ENCODE data around the gene PSMD7. TPM values are rescaled to one million over a fixed set of nuclear protein-coding genes. Genes with fewer than 3 reads are reported as not detected.
"Not testable (repeated sequence)": the region's sequence is repeated elsewhere in the genome, so short reads cannot be mapped to it uniquely, and the experiment has no call there.

Gene PSMD7
- total RNA-seq, 1 donor = 94.9 TPM

DNA sequence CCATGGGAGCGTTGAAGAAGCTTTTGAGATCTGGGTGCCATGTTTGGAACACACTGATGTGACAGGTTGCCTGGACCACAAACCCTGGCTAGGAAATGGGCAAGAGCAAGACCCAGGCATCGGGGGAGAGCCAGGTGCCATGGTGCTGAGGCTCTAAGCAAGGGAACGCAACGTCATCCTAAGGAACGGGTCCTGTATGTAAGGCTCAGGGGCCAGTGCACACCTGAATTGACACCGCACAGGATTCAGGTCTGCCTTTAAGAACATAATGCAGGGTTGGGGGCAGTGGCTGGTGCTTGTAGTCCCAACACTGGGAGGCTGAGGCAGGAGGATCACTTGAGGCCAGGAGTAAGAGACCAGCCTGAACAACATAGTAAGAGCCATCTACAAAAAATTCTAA lies 10.8 kb downstream of the PSMD7 start:
- no peaks in the 10 kb centered on the region for H3K4me1 ChIP-seq (ENCODE audit: insufficient read depth, low read length)
- H3K27me3 ChIP-seq (ENCODE audit: insufficient read depth, low read length) = no peaks in the 10 kb centered on the region
- H3K4me3 ChIP-seq (ENCODE audit: low read length) = no peak overlapping the region
- H3K9me3 ChIP-seq (ENCODE audit: low read depth, low read length) = no peaks in the 10 kb centered on the region

DNA sequence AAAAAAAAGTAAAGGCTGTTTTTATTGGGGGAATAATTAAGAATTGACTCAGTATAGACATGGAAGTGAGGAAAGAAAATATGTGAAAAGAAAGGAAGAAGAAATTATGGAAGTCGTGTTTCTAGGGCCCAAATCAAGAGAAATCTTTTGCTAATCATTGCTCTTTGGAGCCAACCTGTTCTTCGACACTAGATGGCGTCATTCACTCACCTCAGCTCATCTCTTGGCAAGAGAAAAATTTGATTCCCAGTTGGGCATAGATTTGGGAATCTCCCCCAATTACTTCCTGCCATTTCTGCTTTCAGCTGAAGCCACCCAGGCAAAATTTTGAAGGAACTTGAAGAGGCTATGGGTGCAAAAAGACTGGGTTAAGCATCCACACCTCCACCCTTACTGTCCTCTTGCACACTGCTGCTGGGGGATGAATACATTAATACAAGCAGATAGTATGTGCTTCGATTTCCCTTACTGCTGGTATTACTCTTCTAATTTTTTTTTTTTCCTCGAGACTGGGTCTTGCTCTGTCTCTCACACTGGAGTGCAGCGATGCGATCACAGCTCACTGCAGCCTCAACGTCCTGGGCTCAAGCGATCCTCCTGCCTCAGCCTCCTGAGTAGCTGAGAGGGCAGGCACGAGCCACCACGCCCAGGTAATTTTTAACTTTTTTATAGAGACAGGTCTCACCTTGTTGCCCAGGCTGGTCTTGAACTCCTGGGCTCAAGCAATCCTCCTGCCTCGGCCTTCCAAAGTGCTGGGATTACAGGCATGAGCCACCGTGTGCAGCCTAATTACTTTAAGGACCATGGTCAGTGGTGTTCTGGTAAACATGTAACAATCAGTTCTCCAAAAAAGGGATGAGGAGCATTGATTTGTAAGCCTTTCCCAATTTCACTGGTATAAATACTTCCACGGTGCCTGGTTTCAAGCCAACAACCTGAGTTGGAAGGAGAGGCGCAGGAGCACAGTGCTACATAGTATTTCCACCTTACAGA lies 13.5 kb downstream of the PSMD7 start:
- no peaks in the 10 kb centered on the region for H3K4me1 ChIP-seq (ENCODE audit: insufficient read depth, low read length)
- no peaks in the 10 kb centered on the region for H3K9me3 ChIP-seq (ENCODE audit: low read depth, low read length)
- no peak overlapping the region for H3K4me3 ChIP-seq (ENCODE audit: low read length)
- H3K27me3 ChIP-seq (ENCODE audit: insufficient read depth, low read length) = no peaks in the 10 kb centered on the region

DNA sequence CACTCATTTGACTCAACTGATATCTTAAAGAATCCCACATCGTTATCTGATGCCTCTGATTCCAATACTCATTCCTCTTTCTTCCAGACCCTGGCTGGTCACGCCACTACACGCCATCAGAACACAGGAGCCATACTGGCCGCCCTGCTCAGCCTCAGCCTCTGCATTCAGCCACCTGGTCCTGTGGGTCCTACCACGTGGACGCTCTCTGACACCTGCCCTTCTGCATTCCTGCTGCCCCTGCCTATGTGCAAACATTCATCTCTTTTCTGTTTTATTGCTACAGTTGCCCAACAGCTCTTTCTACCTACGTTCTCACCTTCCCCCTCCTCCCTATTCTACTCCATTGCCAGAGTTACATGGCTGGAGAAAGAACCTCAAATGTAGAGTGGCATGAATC lies 18.4 kb downstream of the PSMD7 start:
- Histone ChIP-seq H3K9me3 (ENCODE audit: low read depth, low read length) (no peaks in the 10 kb centered on the region), H3K4me1 (ENCODE audit: insufficient read depth, low read length) (no peaks in the 10 kb centered on the region)

DNA sequence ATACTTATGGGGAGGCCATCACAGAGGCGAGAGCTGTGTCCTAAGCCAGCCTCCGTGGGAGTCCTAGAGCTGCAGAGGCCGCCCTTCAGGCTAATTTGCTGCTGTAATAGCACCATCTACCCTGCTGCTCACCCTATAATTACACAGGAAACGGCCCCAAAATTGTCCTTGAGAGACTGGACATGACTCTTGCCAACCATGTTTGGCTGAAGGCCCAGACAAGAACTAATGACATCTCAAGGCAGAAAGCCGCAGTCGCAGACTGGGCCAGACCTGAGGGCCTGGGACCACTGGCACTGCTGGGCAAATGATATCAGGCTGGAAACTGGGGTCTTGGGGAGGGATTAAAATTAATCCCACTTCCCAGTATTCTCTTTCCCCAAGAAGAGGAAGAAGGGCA lies 24.1 kb downstream of the PSMD7 start:
- Histone ChIP-seq H3K4me3 (ENCODE audit: low read length) (no peak overlapping the region), H3K27me3 (ENCODE audit: insufficient read depth, low read length) (no peaks in the 10 kb centered on the region), H3K9me3 (ENCODE audit: low read depth, low read length) (no peaks in the 10 kb centered on the region), H3K4me1 (ENCODE audit: insufficient read depth, low read length) (no peaks in the 10 kb centered on the region)

More for the DNA sequence above, 18.4 kb downstream of the PSMD7 start:
- H3K27me3 ChIP-seq (ENCODE audit: insufficient read depth, low read length) = no peaks in the 10 kb centered on the region
- no peak overlapping the region for H3K4me3 ChIP-seq (ENCODE audit: low read length)

DNA sequence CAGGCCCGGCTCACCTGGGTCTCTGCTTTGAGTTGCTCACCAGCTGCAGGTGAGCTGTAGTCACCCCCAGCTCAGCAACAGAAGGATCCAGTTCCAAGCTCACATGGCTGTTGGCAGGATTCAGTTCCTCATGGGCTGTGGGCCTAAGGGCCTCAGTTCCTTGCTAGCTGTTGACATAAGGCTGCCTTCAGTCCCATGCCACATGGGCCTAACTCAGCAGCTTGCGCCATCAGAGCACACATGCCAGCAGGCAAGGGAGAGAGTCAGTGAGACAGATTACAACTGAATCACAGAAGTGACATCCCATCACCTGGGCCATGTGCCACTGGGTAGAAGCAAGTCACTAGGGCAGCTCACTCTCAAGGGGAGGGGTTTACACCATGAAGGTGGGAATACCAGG lies 24.7 kb downstream of the PSMD7 start:
- no peaks in the 10 kb centered on the region for H3K9me3 ChIP-seq (ENCODE audit: low read depth, low read length)
- no peaks in the 10 kb centered on the region for H3K4me1 ChIP-seq (ENCODE audit: insufficient read depth, low read length)
- no peaks in the 10 kb centered on the region for H3K27me3 ChIP-seq (ENCODE audit: insufficient read depth, low read length)
- H3K4me3 ChIP-seq (ENCODE audit: low read length) = no peak overlapping the region

DNA sequence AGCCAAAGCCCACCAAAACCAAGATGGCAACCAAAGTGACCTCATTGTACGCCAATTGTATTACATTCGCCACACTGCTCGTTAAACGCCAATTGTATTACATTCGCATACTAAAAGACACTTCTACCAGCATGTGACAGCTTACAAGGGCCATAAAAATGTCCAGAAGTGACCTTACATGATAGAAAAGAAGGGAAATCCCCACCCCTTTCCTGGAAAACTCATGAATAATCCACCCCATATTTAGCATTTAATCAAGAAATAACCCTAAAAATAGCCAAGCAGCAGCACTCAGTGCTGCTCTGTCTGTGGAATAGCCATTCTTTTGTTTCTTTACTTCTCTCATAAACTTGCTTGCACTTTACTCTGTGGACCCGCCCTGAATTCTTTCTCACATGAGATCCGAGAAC lies 25.7 kb downstream of the PSMD7 start:
- Histone ChIP-seq H3K27me3 (ENCODE audit: insufficient read depth, low read length) (no peaks in the 10 kb centered on the region), H3K4me1 (ENCODE audit: insufficient read depth, low read length) (no peaks in the 10 kb centered on the region), H3K4me3 (ENCODE audit: low read length) (no peak overlapping the region), H3K9me3 (ENCODE audit: low read depth, low read length) (no peaks in the 10 kb centered on the region)

DNA sequence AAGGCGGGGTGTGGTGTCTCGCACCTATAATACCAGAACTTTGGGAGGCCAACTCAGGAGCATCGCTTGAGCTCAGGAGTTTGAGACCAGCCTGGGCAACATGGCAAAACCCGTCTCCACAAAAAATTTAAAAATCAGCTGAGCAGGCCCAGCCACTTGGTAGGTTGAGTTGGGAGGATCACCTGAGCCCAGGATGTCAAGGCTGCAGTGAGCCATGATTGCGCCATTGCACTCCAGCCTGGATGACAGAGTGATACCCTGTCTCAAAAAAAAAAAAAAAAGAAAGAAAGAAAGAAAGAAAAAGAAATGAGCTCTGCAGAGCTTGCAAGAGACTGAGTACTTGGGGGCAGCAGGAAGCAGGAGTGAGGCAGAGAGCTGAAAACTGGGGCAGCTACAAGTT lies 28.2 kb downstream of the PSMD7 start:
- not testable (repeated sequence) for H3K4me1 ChIP-seq (ENCODE audit: insufficient read depth, low read length); H3K4me3 ChIP-seq (ENCODE audit: low read length); H3K9me3 ChIP-seq (ENCODE audit: low read depth, low read length); H3K27me3 ChIP-seq (ENCODE audit: insufficient read depth, low read length)

DNA sequence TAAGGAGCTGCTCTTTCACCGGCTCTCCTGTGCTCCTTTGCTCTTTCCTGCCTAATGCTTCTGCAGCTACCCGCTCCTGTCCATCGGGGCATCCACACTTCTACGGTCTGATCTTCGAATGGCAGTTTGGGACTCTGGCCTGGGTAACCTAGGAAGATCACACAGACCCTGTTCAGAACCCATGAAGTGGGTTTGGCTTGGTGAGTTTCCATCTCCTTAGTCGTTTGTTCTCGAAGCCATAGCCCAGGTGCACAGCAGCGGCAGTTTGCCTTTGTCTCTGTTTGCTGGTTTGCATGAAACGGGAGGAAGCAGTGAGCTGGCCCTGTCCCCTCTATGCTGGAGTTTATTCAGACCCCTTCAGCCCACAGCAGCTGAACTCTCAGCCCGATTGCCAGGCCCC lies 29.0 kb downstream of the PSMD7 start:
- Histone ChIP-seq H3K27me3 (ENCODE audit: insufficient read depth, low read length) (no peaks in the 10 kb centered on the region), H3K4me3 (ENCODE audit: low read length) (no peak overlapping the region), H3K9me3 (ENCODE audit: low read depth, low read length) (no peaks in the 10 kb centered on the region), H3K4me1 (ENCODE audit: insufficient read depth, low read length) (no peaks in the 10 kb centered on the region)

DNA sequence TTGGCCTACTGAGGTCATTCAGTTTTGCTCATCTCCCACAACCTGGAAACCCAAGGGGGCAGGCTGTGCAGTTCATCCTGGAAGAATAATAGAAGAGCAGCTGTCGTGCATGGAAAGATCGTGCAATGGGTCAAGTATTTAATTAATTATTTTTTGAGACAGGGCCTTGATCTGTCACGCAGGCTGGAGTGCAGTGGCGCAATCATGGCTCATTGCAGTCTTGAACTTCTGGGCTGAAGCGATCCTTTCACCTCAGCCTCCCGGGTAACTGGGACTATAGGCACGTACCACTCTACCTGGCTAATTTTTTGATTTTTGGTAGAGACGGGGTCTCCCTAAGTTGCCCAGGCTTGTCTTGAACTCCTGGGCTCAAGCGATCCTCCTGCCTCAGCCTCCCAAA lies 31.7 kb downstream of the PSMD7 start:
- H3K4me1 ChIP-seq (ENCODE audit: insufficient read depth, low read length); H3K9me3 ChIP-seq (ENCODE audit: low read depth, low read length); H3K27me3 ChIP-seq (ENCODE audit: insufficient read depth, low read length); H3K4me3 ChIP-seq (ENCODE audit: low read length): not testable (repeated sequence)

DNA sequence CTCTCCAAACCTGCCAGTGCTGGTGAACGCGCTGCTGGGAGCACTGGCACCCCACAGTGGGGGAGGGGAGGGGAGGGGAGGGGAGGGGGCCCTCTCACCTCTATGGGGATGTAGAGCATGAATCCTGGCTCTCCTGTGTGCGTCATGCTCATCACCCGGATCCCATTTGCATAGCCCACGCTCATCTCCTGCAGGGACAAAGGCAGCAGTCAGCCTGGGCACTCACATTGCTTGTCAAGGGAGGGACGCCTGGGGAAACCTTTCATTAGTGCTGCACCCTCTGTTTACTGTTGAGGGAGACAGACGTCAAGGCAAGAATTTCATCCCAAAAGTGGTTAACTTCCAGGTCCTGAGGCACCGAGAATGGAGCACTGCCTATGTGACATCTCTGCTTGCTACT lies 35.9 kb downstream of the PSMD7 start:
- not testable (repeated sequence) for H3K4me1 ChIP-seq (ENCODE audit: insufficient read depth, low read length); H3K4me3 ChIP-seq (ENCODE audit: low read length); H3K9me3 ChIP-seq (ENCODE audit: low read depth, low read length); H3K27me3 ChIP-seq (ENCODE audit: insufficient read depth, low read length)

DNA sequence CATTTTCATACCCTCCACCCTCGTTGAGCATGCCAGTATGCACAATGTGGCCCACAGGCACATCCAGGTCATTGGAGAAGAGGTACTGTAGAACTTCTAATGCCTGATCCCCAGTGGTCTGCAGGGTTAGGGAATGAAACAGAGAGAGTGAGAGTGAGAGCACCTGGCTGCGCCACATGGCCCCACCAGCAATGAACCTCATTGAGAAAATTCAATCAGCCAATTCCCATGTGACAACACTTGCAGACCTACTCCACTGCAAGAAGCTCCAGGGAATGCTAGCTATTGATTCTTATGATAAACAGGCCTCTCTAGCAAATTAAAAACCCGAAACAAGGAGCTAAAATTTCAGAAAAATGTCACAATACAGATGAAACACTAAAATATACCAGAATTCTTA lies 40.9 kb downstream of the PSMD7 start:
- H3K9me3 ChIP-seq (ENCODE audit: low read depth, low read length); H3K4me1 ChIP-seq (ENCODE audit: insufficient read depth, low read length); H3K4me3 ChIP-seq (ENCODE audit: low read length); H3K27me3 ChIP-seq (ENCODE audit: insufficient read depth, low read length): not testable (repeated sequence)

DNA sequence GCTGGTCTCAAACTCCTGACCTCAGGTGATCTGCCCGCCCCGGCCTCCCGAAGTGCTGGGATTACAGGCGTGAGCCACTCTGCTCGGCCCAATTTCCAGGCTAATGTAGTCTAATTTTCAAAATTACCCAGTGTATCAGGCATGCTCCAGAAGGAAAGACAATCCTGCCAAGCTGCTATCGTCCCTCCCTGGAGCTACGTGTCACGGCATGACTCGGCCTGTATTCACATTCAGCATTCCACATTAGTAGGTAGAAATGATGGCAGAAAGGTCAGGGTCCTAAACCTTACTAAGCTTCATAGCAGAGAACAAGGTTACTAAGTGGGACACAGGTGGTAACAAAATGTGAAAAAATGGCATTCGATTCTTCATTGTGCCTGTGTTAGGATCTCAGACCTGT lies 42.6 kb downstream of the PSMD7 start:
- not testable (repeated sequence) for H3K27me3 ChIP-seq (ENCODE audit: insufficient read depth, low read length); H3K9me3 ChIP-seq (ENCODE audit: low read depth, low read length); H3K4me1 ChIP-seq (ENCODE audit: insufficient read depth, low read length); H3K4me3 ChIP-seq (ENCODE audit: low read length)

DNA sequence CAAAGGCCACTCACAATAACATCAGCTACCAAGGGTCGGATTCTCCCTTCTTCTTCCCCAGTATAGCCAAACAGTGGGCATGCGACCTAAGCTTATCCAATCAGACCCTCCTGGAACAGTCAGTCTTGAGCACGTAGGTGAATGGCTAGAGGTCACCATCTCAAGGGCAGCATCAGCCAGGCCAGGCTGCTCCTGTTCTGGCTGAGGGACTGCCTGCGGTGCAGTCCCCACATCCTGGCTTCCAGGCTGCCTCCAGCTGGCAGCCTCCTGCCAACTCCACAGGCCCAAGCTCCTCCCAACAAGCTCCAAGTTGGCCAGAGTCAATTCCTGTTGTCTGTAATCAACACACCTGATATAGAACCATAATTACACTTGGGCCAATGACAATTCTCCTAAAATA lies 56.4 kb downstream of the PSMD7 start:
- not testable (repeated sequence) for H3K4me3 ChIP-seq (ENCODE audit: low read length); H3K4me1 ChIP-seq (ENCODE audit: insufficient read depth, low read length); H3K27me3 ChIP-seq (ENCODE audit: insufficient read depth, low read length); H3K9me3 ChIP-seq (ENCODE audit: low read depth, low read length)
